Activated CD8-positive, alpha-beta memory T cell treated with anti-CD3 and anti-CD28 coated beads for 1 hour (primary cell): ENCODE data around the gene ELSPBP1.
"Not testable (repeated sequence)": the region's sequence is repeated elsewhere in the genome, so short reads cannot be mapped to it uniquely, and the experiment has no call there.

ENCODE experiments used
- DNase-seq, 2 donors: peaks; one replicate each; pipeline ENCODE4 v3.0.0-alpha.2; 2020; ENCODE audit warnings: low read depth in 1 of 2; ENCODE audit errors: extremely low read depth in 1 of 2

The ELSPBP1 gene

GRCh38 chr19:47994209-47994802 lies at the start of gene ELSPBP1:
ELSPBP1 (plus strand) TSS chr19:47994632; CDS start chr19:48008668, 14,036 bp downstream.
- no peak for DNase-seq

GRCh38 chr19:47949852-47950521 lies 44.4 kb upstream of the ELSPBP1 start:
- not testable (repeated sequence) for DNase-seq

DNA sequence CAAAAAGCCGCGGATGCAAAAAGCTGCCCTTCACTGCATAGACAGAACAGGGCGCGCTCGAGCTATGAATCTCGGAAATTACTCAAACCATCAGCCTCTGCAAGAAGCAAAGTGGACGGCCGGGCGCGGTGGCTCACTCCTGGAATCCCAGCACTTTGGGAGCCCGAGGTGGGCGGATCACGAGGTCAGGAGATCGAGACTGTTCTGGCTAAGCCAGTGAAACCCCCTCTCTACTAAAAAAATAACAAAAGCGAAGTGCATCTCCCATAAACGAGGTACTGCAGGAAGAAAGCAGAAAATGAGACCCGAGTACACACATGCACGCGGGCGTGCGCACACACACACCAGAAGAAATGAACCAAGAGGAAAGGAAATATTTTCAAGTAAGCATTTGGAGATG lies 42.3 kb upstream of the ELSPBP1 start:
- DNase-seq: not testable (repeated sequence)

- DNase-seq: not testable (repeated sequence)
Observed at GRCh38 chr19:47955936-47956335, 38.5 kb upstream of the ELSPBP1 start.

- no peak for DNase-seq
Observed at GRCh38 chr19:47973529-47973928, 20.9 kb upstream of the ELSPBP1 start.

DNA sequence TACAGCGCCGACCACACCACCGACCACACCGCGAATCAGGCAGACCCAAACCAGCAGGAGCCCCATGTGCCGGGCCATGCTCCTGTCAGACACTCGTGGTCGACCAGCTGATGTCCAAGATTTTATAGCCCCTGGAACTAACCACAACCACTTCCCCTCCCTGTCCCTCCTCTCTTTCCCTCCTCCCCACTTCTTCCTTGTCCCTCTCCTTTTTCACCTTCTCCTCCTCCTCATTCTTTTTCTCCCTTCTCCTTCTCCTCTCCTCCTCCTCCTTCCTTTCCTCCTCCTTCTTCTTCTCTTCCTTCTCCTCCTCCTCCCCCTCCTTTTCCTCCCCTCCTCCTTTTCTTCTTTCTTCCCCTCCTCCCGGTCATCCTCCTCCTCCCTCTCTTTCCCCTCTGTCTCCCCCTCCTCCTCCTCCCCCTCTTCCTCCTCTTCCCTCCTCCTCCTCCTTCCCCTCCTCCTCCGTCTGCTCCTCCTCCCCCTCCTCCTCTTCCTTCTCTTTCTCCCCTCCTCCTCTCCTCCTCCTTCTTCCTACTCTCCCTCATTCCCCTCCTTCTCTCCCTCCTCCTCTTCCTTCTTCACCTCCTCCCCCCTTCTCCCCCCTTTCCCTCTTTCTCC lies 3.1 kb upstream of the ELSPBP1 start:
- no peak for DNase-seq

DNA sequence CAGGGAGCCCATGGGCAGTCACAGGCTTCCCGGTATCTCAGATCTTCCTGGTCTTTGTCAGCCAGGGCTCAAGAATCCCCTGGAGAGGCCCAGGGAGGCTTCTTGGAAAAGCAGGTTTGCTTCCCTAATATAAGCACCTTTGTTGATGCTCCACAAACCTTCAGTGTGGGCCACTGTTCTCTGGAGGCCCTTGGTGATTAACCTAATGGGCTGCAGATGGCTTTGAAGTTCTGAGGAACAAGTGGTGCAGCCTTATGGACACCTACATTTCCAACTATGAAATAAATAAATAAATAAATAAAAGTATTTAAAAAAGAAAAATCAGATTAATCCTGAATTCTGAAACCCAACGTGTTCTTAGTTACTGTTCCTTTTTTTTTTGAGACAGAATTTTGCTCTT lies 2.4 kb upstream of the ELSPBP1 start, which contains the start of gene BSPH1:
BSPH1 (minus strand) TSS at position 101 of the 400 bp plus-strand sequence; CDS start at position 12, 89 bp downstream.
- DNase-seq: no peak

DNA sequence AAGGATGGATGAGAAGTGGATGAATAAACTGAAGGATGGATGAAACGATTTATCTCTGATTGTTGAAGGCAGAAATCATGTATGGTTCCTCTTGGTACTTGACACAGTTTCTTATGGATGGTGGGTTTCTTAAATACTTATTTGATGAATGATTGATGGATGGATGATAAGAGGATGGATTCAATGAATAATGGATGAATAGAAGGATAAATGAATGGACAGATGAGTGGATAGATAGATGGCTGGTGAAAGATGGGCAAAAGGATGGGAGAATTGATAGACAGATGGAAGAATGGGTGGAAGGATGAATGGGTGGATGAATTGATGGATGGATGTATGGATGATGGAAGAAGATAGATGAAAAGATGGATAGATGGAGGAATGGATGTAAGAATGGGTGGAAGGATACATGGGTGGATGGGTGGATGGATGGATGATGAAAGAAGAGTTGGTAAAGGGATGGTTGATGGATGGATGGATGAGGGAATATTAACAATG lies 1.8 kb downstream of the ELSPBP1 start:
- no peak for DNase-seq

DNA sequence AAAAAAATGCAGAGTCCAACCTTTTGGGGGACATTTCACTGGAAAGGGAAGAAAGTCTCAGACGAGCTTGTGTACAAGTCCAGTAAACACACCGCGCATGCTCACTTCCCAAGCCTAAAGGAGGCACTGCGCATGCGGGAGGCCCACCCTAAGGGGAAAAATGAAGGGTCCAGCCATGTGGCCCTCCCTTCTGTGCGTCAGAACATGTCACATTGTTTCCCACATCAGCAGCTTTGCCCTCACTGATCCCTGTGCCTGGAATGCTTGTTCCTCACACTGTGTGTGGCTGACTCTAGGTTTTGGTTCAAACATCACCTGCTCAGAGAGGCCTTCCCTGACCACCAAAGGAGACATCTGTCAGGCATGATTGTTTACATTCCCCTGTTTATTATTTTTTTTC lies 4.4 kb downstream of the ELSPBP1 start:
- DNase-seq: no peak

GRCh38 chr19:48000846-48001245 lies 6.4 kb downstream of the ELSPBP1 start:
- DNase-seq: no peak

DNA sequence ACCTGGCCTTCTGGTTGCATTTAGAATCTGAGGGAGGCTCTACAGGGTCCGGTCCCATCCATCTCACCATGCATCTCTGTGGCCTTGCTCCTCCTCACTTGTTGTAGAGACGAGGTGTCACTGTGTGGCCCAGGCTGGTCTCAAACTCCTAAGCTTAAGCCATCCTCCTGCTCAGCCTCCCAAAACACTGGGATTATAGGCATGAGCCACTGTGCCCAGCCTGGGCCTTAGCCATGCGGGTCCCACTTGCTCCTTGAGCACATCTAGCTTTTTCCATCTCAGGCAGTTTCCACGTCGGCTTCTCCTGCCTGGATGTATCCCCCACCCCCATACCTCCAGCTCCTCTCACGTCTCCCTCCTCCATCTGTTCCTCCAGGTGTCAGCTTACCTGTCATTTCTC lies 9.8 kb downstream of the ELSPBP1 start:
- no peak for DNase-seq

DNA sequence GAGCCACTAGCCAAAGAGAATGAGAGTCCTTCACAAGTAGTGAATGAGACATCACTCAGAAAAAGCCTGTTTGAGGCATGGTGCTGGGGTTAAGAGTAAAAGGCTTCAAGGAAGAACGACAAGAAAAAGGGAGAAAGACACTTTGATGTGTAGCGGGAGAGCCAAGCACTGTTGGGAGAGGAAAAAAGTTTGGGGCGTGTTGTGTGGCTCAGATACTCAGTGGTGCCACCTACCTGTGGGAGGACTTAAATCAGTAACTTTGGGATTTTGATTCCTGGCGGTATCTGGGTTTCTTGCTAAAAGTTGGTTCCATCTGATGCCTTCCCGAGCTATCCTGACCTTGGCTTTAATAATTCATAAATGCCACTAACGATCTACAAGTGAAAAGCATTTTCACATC lies 12.3 kb downstream of the ELSPBP1 start:
- DNase-seq: no peak

DNA sequence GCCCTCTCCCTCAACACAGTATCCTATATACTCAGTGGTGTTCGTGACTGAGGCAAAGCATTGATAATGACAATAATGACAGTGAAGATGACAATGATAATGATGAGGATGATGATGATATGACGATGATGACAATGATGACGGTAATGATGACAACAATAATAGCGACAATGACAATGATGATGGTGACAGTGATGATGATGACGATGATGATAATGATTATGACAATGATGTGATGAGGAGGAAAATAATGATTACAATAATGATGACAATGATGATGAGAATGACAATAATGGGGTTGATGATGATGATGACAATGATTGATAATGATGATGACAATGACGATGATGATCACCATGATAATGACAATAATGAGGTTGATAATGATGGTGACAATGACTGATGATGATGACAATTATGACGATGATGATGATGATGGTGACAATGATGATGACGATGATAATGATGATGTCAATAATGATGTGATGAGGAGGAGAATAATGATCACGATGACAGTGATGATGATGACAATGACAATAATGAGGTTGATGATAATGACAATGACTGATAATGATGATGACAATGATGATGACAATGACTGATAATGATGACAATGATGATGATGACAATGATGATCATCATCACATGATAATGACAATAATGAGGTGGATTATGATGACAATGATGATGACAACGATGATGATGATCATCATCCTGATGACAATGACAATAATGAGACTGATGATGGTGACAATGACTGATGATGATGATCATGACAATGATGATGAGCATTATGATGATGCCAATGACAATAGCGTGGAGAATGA lies 16.7 kb downstream of the ELSPBP1 start:
- DNase-seq: no peak

DNA sequence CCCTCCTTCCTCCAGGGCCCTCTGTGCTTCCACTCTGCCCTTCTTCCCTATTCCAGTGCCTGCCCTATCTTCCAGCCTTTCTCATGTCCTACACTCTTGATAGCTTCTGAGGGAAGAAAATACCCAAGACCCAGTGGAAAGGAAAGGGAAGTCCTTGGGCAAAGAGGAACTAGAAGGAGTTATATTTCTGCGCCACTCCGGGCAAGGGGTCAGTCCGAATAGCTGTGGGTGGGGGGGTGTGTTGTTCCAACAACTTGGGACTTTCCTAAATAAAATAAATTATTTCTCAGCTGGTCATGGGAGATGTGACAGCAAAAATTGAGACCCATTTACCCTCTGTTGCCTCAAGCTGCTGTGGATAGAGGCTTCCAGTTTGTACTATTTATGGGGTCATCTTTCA lies 26.3 kb downstream of the ELSPBP1 start:
- DNase-seq: no peak

DNA sequence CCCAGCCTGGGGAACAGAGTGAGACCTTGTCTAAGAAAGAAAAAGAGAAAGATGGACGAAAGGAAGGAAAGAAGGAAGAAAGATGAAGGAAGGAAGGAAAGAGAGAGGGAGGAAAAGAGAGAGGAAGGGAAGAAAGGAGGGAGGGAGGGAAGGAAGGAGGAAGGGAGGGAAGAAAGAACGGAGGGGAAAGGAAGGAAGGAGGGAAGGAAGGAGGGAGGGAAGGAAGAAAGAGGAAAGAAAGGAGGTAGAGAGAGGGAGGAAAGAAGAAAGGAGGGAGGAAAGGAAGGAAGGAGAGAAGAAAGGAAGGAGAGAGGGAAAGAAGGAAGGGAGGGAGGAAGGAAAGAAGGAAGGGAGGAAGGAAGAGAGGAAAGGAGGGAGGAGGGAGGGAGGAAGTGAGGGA lies 28.6 kb downstream of the ELSPBP1 start:
- no peak for DNase-seq

GRCh38 chr19:48023518-48023917 lies 29.1 kb downstream of the ELSPBP1 start:
- no peak for DNase-seq

GRCh38 chr19:48025480-48025879 lies 31.0 kb downstream of the ELSPBP1 start:
- DNase-seq: no peak

- no peak for DNase-seq
Observed at GRCh38 chr19:48029431-48029830, 35.0 kb downstream of the ELSPBP1 start.

DNA sequence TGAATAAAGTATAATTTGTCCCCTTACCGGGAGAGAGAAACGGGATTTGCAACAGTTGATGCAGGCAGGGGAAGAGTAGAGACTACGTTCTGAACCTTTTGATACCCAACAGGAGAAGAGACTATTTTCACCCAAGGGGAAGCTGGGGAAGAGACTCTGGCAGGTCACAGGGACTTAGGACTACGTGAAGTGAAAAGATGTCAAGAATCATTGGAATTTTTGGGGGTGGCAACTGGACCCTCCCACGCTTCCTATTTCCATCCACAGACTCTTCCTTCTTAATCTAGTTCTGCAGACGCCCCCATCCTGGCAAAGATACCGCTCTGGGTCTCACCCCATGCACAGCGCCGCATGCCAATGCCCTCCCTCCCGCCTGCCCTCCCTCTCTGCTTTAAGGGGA lies 35.6 kb downstream of the ELSPBP1 start:
- no peak for DNase-seq

GRCh38 chr19:48033604-48034003 lies 39.2 kb downstream of the ELSPBP1 start:
- no peak for DNase-seq

- no peak for DNase-seq
Observed at GRCh38 chr19:48036765-48037164, 42.3 kb downstream of the ELSPBP1 start.
